H9 (cell line): ENCODE data around the gene ART3. TPM values are rescaled to one million over a fixed set of nuclear protein-coding genes. Genes with fewer than 3 reads are reported as not detected.

Experiments
- DNase-seq: peaks from one replicate; pipeline ENCODE4 v3.0.0-alpha.2; 2017
- H2AFZ ChIP-seq: one replicate; pipeline ENCODE4 v1.6.1; 2013; ENCODE audit warnings: mild to moderate bottlenecking, low read length, control low read depth, moderate library complexity
- H2AK5ac ChIP-seq: 2 replicates; pipeline ENCODE4 v1.6.1; 2013; ENCODE audit warnings: low read length, control low read depth, mixed read lengths; ENCODE audit not compliant: insufficient read length
- H2BK120ac ChIP-seq: one replicate; pipeline ENCODE4 v1.6.1; 2013; ENCODE audit warnings: low read depth, mild to moderate bottlenecking, low read length, control low read depth, inconsistent platforms; ENCODE audit not compliant: poor library complexity, severe bottlenecking
- H2BK12ac ChIP-seq: 2 replicates; pipeline ENCODE4 v1.6.1; 2013; ENCODE audit warnings: low read length, control low read depth, mixed read lengths, low read depth; ENCODE audit not compliant: insufficient read length
- H2BK15ac ChIP-seq: 2 replicates; pipeline ENCODE4 v1.6.1; 2013; ENCODE audit warnings: low read depth, low read length, control low read depth
- H2BK20ac ChIP-seq: one replicate; pipeline ENCODE4 v1.6.1; 2013; ENCODE audit warnings: low read depth, mild to moderate bottlenecking, low read length, control low read depth, inconsistent platforms; ENCODE audit not compliant: poor library complexity, severe bottlenecking
- H2BK5ac ChIP-seq: 2 replicates; pipeline ENCODE4 v1.6.1; 2013; ENCODE audit warnings: low read length, control low read depth, mixed read lengths; ENCODE audit not compliant: insufficient read length
- H3K14ac ChIP-seq: 2 replicates; pipeline ENCODE4 v1.6.1; 2013; ENCODE audit warnings: low read length, control low read depth; ENCODE audit not compliant: insufficient read depth
- H3K18ac ChIP-seq: 2 replicates; pipeline ENCODE4 v1.6.1; 2013; ENCODE audit warnings: low read depth, mild to moderate bottlenecking, mixed read lengths, low read length, control low read depth; ENCODE audit not compliant: insufficient read length
- H3K23ac ChIP-seq: 2 replicates; pipeline ENCODE4 v1.6.1; 2013; ENCODE audit warnings: low read length, control low read depth, mixed read lengths, low read depth; ENCODE audit not compliant: insufficient read length
- H3K23me2 ChIP-seq: 2 replicates; pipeline ENCODE4 v1.6.1; 2013; ENCODE audit warnings: low read depth, mild to moderate bottlenecking, mixed read lengths, low read length, control low read depth; ENCODE audit not compliant: insufficient read length, poor library complexity, severe bottlenecking
- H3K27ac ChIP-seq: 2 replicates; pipeline ENCODE4 v1.5.1; 2013; ENCODE audit warnings: low read length, control low read depth, mixed read lengths, low read depth; ENCODE audit not compliant: insufficient read length
- H3K27me3 ChIP-seq: 2 replicates; pipeline ENCODE4 v1.6.1; 2013; ENCODE audit warnings: low read length, control low read depth, inconsistent platforms; ENCODE audit not compliant: insufficient read depth
- H3K4ac ChIP-seq: 2 replicates; pipeline ENCODE4 v1.6.1; 2013; ENCODE audit warnings: low read depth, mild to moderate bottlenecking, control low read depth, inconsistent platforms, low read length, moderate library complexity
- H3K4me1 ChIP-seq: 2 replicates; pipeline ENCODE4 v1.6.1; 2013; ENCODE audit warnings: low read length, control low read depth, inconsistent platforms; ENCODE audit not compliant: insufficient read depth
- H3K4me2 ChIP-seq: 2 replicates; pipeline ENCODE4 v1.6.1; 2013; ENCODE audit warnings: low read length, control low read depth, mixed read lengths; ENCODE audit not compliant: insufficient read length, insufficient read depth
- H3K56ac ChIP-seq: 2 replicates; pipeline ENCODE4 v1.6.1; 2013; ENCODE audit warnings: low read depth, mild to moderate bottlenecking, mixed read lengths, low read length, control low read depth; ENCODE audit not compliant: insufficient read length
- H3K79me1 ChIP-seq: 2 replicates; pipeline ENCODE4 v1.6.1; 2013; ENCODE audit warnings: low read depth, mild to moderate bottlenecking, moderate library complexity, low read length, control low read depth, inconsistent platforms; ENCODE audit not compliant: insufficient read depth, poor library complexity, severe bottlenecking
- H3K79me2 ChIP-seq: 2 replicates; pipeline ENCODE4 v1.6.1; 2013; ENCODE audit warnings: low read length, control low read depth, inconsistent platforms; ENCODE audit not compliant: insufficient read depth
- H3K9ac ChIP-seq: 2 replicates; pipeline ENCODE4 v1.6.1; 2013; ENCODE audit warnings: low read length, control low read depth, mixed read lengths; ENCODE audit not compliant: insufficient read length; ENCODE audit errors: extremely low read depth
- H3K9me3 ChIP-seq: one replicate; pipeline ENCODE4 v1.6.1; 2013; ENCODE audit warnings: low read depth, low read length, inconsistent platforms; ENCODE audit not compliant: control insufficient read depth
- H3T11ph ChIP-seq: one replicate; pipeline ENCODE4 v1.6.1; 2013; ENCODE audit warnings: mild to moderate bottlenecking, low read length, control low read depth, inconsistent platforms
- H4K20me1 ChIP-seq: one replicate; pipeline ENCODE4 v1.6.1; 2013; ENCODE audit not compliant: control insufficient read depth, insufficient read length, insufficient read depth
- H4K5ac ChIP-seq: 2 replicates; pipeline ENCODE4 v1.6.1; 2013; ENCODE audit warnings: low read depth, mild to moderate bottlenecking, mixed read lengths, low read length, control low read depth; ENCODE audit not compliant: insufficient read length
- H4K8ac ChIP-seq: replicated peaks from 2 replicates; pipeline ENCODE4 v1.6.1; 2013; ENCODE audit warnings: low read length, control low read depth, mixed read lengths, low read depth; ENCODE audit not compliant: insufficient read length
- H4K91ac ChIP-seq: 2 replicates; pipeline ENCODE4 v1.6.1; 2013; ENCODE audit warnings: low read depth, mild to moderate bottlenecking, moderate library complexity, mixed read lengths, low read length, control low read depth; ENCODE audit not compliant: insufficient read length
- H3K27ac Mint-ChIP-seq, 3 experiments: 2 replicates in 2 of 3; 3 replicates in 1 of 3; pipeline ENCODE4 v1.8.0; 2020 to 2021; ENCODE audit warnings: mixed read lengths in 3 of 3, mild to moderate bottlenecking in 1 of 3, moderate library complexity in 1 of 3
- H3K27me3 Mint-ChIP-seq: 2 replicates; pipeline ENCODE4 v1.8.0; 2021; ENCODE audit warnings: low read depth, mild to moderate bottlenecking, moderate library complexity, mixed read lengths
- H3K36me3 Mint-ChIP-seq, 3 experiments: 2 replicates in 2 of 3; 3 replicates in 1 of 3; pipeline ENCODE4 v1.8.0; 2020 to 2021; ENCODE audit warnings: low read depth in 3 of 3, mixed read lengths in 3 of 3; ENCODE audit not compliant: insufficient read depth in 1 of 3
- H3K4me1 Mint-ChIP-seq, 2 experiments: 2 replicates each; pipeline ENCODE4 v1.8.0; 2020; ENCODE audit warnings: mixed read lengths in 2 of 2
- H3K4me3 Mint-ChIP-seq, 2 experiments: 2 replicates in 1 of 2; 3 replicates in 1 of 2; pipeline ENCODE4 v1.8.0; 2020 to 2021; ENCODE audit warnings: mild to moderate bottlenecking in 2 of 2, mixed read lengths in 2 of 2, moderate library complexity in 1 of 2
- H3K9me3 Mint-ChIP-seq, 2 experiments: 2 replicates in 1 of 2; 3 replicates in 1 of 2; pipeline ENCODE4 v1.8.0; 2020; ENCODE audit warnings: mild to moderate bottlenecking in 2 of 2, mixed read lengths in 2 of 2, moderate library complexity in 1 of 2
- WGBS: extraction: QIAGEN DNeasy Blood & Tissue Kit; methylation state at CpG from one replicate; pipeline ENCODE4 v1.1.7; 2013; ENCODE audit warnings: missing lambda C conversion rate, low lambda C conversion rate, mixed read lengths; ENCODE audit not compliant: insufficient read length; ENCODE audit errors: extremely low coverage; 5-methylcytosine and 5-hydroxymethylcytosine counted together
- total RNA-seq: library from RNA; stranded (reverse); gene quantifications from 2 replicates; pipeline ENCODE4 v1.2.1, GENCODE V29; 2021
- TF ChIP-seq, protein P1 (sequence below): fragments of 200-600 bp; sonication (generic); conservative IDR thresholded peaks from 3 replicates; pipeline ENCODE4 v1.8.0; 2021; ENCODE audit warnings: antibody characterized with exemption, mild to moderate bottlenecking

Gene ART3
- total RNA-seq, 1 experiment from 2014 or later, result 0.74 TPM

DNA sequence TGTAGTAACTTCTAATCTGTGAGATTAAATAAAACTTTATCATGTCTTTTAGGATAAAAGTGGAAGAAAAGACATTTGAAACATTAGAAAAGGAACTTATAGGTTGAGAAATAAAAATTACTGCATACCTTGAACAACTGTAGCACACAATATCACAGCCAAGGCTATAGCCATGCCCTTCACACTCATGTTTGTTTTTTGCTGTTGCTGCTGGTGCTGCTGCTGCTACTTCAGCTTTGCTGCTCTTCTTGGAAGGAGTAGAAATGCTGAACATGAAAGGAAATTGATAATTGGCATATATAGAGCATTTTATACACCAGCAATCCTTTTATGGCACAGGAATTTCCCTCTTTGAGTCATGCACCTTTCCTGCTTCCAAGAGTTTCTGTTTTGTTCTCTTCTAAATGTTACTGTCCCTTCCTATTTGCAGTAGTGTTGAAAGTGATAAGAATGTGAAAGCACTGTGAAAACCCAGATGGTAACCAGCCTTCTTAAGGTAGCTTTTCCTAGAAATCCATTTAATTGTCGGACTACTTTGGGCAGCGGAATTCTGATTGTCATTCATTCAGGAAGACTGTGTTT, 38.6 kb upstream of the ART3 start, which contains the start of gene CXCL11:
Gene CXCL11, minus strand, starts transcription at position 272 of the 582 bp plus-strand sequence. Its CDS starts 83 bp downstream, at position 189.
- DNase-seq, result no peak
- Histone ChIP-seq H3K56ac (no peak within 1 kb of the TSS), H2BK20ac (no peak within 1 kb of the TSS), H2AK5ac (no peak within 1 kb of the TSS), H3K4ac (no peak within 1 kb of the TSS), H3K18ac (peak within 1 kb of the TSS; percentile 64), H3K79me1 (no peaks in the 10 kb centered on the region), H2BK5ac (no peak within 1 kb of the TSS), H4K91ac (no peak within 1 kb of the TSS), H3K23ac (no peak within 1 kb of the TSS), H3T11ph (no peak within 1 kb of the TSS), H3K27me3 (no peaks in the 10 kb centered on the region), H3K4me1 (no peaks in the 10 kb centered on the region), H3K79me2 (no peaks in the 10 kb centered on the region), H3K23me2 (no peaks in the 10 kb centered on the region), H4K20me1 (no peaks in the 10 kb centered on the region), H2BK12ac (no peak within 1 kb of the TSS), H3K9ac (no peak within 1 kb of the TSS), H3K9me3 (no peaks in the 10 kb centered on the region), H4K5ac (no peak within 1 kb of the TSS), H3K27ac (no peak within 1 kb of the TSS), H2BK15ac (no peak within 1 kb of the TSS), H4K8ac (no peak within 1 kb of the TSS), H2BK120ac (no peak within 1 kb of the TSS), H2AFZ (no peak within 1 kb of the TSS), H3K14ac (no peak within 1 kb of the TSS), H3K4me2 (no peak within 1 kb of the TSS)
- Mint-ChIP-seq H3K4me3 (no peak within 1 kb of the TSS), H3K36me3 (no peaks in the 10 kb centered on the region), H3K9me3 (no peaks in the 10 kb centered on the region), H3K27ac (no peak within 1 kb of the TSS), H3K4me1 (no peaks in the 10 kb centered on the region), H3K27me3 (no peaks in the 10 kb centered on the region)
- TF ChIP-seq, protein P1, sequence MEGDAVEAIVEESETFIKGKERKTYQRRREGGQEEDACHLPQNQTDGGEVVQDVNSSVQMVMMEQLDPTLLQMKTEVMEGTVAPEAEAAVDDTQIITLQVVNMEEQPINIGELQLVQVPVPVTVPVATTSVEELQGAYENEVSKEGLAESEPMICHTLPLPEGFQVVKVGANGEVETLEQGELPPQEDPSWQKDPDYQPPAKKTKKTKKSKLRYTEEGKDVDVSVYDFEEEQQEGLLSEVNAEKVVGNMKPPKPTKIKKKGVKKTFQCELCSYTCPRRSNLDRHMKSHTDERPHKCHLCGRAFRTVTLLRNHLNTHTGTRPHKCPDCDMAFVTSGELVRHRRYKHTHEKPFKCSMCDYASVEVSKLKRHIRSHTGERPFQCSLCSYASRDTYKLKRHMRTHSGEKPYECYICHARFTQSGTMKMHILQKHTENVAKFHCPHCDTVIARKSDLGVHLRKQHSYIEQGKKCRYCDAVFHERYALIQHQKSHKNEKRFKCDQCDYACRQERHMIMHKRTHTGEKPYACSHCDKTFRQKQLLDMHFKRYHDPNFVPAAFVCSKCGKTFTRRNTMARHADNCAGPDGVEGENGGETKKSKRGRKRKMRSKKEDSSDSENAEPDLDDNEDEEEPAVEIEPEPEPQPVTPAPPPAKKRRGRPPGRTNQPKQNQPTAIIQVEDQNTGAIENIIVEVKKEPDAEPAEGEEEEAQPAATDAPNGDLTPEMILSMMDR, result no peak
- no CpG with 5 or more reads among the region's 2 CpGs for WGBS
